HG03066 (cell line): ENCODE results near the gene ANKRD63.

Experiments used
- ATAC-seq: cut with Tn5 transposase; IDR thresholded peaks from one replicate; pipeline ENCODE4 v1.9.1; 2021; ENCODE audit warnings: low read depth; ENCODE audit not compliant: unreplicated experiment

ANKRD63 gene, protein sequence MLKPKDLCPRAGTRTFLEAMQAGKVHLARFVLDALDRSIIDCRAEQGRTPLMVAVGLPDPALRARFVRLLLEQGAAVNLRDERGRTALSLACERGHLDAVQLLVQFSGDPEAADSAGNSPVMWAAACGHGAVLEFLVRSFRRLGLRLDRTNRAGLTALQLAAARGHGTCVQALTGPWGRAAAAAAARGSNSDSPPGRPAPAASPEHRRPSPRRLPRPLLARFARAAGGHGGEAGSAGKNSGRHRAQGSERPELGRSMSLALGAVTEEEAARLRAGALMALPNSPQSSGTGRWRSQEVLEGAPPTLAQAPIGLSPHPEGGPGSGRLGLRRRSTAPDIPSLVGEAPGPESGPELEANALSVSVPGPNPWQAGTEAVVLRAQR

DNA sequence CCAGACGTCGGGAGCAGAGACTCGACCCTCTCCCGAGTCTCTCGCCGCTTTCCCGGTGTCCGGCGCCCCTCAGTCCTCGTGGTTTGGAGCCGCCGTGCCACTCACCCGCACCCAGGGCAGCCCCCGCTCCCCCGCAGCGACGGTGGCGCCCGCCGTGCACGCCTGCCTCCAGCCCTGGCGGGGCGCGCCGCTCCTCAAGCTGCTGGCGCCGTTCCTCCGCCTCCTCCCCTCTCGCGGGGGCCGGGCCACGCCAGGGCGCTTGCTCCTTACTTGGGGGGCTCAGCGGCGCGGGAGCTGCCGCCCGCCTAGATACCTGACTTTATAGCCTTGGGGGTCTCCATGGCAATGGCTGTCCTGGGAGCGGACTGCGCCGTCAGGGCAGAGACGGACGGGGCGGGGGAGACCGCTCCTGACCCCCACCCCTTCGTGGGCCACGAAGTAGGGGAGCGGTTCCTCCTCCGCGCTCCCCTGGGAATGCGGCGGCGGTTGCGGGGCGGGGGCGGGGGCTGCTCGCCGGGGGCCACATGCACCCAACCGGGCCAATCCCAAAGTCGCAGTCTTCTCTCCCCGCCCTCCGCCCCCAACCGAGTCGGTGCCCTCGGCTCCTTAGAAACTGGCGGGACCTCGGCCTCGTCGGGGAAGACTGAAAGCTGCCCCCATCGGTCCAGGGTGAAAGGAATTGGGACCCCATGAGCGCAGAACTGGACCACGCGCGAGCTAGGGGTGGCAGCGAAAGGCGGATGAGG, at the start of gene ANKRD63:
Gene ANKRD63 (minus strand): TSS at position 196 of the 746 bp plus-strand sequence. CDS start 478 bp downstream, outside the sequence.
- no peak for ATAC-seq

GRCh38 chr15:40332113-40332781, 49.4 kb upstream of the ANKRD63 start:
- ATAC-seq, result no peak

GRCh38 chr15:40331637-40332036, 48.8 kb upstream of the ANKRD63 start:
- no peak for ATAC-seq

DNA sequence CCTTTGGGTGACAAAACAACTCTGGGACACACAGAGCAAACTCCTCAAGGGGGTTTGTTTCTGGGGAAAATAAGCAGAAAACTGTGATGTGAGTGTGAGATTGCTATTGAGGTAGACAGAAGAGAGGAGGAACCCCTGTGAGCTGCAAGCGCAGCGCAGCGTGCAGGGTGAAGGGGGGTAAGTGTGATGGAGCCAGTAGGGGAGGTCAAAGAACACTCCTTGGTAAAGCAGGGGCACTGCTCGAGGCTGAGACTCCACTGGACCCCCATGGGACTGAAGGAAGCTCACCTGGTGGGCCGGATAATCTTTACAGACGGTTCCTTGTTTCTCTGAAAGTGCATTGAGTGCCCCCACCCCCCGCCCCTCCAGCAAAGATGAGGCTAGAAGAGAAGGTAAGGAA, 48.2 kb upstream of the ANKRD63 start:
- no peak for ATAC-seq

DNA sequence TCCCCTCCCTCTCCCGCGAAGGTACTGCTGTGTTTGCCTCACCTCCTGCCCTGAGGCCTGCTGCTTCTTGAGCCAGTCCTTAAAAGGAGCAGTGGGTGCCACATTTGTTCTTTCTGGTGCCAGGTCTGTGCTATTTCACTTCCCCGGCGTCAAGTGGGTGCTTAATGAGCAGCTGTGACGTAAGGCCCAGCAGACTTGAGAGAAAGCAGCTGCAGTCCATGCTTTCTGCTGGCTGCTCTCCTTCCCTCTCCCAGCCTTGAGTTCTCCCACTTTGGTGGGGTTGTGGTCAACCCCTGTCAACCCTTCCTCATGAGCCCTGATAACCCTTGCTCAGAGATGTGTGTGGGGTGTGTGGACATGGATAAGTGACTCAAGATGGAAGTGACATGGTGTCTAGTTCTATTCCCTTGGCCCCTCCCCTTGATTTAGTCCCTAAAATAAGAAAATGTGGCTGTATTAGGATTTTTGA, 47.5 kb upstream of the ANKRD63 start:
- ATAC-seq, result no peak

- ATAC-seq, result no peak
Observed at GRCh38 chr15:40329804-40330203, 46.9 kb upstream of the ANKRD63 start.

DNA sequence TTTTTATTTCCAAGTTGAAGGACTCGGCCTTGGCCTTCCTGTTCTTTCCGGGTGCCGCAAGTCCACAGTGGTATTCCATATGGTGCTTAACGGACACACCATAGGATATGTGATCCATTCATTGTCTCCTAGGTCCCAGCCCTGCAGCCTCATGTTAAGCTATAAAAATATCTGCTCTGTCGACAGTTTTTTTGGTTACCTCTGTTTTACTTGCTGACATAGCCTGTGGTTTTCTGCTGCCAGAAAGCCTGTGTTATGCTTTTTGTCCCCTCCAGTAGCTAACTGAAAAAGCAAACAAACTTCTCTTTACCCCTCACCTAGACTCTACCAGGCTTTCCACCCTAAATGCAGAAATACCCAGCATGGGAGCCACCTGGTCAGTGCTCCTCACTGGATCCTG, 45.9 kb upstream of the ANKRD63 start:
- no peak for ATAC-seq

GRCh38 chr15:40328176-40328575, 45.3 kb upstream of the ANKRD63 start:
- no peak for ATAC-seq

- ATAC-seq, result no peak
Observed at GRCh38 chr15:40327457-40327856, 44.6 kb upstream of the ANKRD63 start.

- ATAC-seq, result no peak
Observed at GRCh38 chr15:40325700-40326099, 42.8 kb upstream of the ANKRD63 start.

DNA sequence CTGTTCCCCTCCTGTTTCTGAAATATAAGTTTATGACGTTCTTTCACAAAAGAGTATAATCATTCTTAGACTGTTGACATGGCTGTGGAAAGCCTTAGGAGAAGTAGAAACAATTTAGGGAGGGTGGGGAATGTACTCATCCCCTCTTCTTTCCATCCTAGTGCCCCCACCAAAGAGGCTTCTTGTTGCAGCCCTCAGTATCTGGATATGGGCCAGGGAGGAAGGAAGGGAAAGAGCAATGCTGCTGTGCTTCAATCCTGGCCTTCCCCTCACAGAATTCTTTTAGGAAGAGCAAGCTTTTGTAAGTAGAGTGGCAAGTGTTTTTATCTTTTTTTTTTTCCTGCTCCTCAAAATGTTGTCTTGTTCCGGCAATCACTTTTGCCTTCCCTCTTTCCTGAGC, 42.3 kb upstream of the ANKRD63 start:
- no peak for ATAC-seq

GRCh38 chr15:40323953-40324937, 41.4 kb upstream of the ANKRD63 start:
- peak; percentile 8 for ATAC-seq

- ATAC-seq, result peak; percentile 78
Observed at GRCh38 chr15:40323239-40323952, 40.5 kb upstream of the ANKRD63 start, which contains the start of gene INAFM2. INAFM2 (plus strand) TSS chr15:40323692; CDS start chr15:40324056, 364 bp downstream.

DNA sequence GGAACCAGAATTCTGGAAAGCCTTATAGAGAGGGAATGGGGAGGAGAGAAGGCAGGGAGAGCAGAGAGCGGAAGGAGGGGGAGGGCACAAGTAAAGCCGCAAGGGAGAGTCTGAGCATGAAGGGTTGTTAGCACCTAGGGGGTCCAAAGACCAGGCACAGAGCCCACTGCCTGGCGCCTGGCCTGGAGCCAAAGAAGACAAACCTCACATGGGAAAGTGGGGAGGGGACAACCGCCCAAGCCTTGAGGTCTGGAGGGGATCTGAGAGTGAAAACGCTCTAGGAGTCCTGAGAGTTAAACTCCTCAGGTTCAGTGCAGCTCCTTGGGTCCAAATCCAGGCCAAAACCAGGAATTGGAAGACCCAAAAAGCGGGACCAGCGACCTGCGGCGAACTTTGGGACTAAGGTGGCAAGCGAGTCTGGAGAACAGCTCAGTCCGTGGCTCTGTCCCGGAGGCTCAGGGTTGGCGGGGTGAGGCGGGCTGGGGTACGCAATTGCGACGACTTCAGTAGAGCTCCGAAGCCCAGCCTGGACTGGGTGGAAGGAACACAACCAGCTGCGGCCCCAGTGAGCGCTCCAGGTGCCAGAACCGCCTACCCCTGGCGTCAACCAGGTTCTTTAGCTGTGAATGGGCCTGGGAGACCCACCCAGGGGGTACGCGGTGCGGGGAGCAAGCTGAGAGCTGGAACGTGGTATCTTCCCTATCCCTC, 39.8 kb upstream of the ANKRD63 start:
- ATAC-seq, result no peak

DNA sequence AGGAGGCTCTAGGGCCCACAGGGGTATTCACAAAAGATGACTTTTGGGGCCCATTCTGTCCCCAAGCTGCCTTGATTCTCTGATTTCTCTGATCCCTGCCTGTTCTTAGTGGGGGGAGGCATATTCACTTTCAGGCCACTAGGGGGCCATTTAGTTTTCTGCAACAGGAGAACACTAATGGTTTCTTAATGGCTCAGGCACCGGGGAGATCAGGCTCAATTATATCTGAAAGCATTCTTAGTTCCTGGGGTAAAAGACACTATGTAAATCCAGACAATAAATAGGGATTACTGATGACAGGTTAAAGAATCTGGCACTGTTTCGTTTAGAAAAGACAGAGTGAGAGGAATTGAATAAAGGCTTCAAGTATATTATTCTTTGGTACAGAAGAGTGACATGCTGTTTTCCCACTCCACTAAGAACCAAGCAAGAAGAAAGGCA, 38.1 kb upstream of the ANKRD63 start:
- ATAC-seq, result no peak

DNA sequence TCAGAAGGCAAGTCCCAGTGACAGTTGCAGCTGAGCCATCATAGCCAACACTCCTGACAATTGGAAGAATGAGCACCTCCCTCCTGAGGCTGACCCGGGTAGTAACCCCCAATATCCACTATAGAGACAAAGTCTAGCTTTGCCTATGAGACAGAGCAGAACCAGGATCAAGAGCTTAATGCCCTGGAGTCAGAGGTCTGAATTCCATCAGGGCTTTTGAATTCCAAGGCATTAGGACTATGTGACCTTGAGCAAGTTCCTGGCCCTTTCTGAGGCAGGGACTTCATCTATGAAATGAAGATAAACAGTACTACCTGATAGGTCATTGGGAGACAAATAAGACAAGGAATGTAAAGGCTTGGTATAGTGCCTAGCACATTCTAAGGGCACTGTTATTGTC, 37.5 kb upstream of the ANKRD63 start:
- no peak for ATAC-seq

DNA sequence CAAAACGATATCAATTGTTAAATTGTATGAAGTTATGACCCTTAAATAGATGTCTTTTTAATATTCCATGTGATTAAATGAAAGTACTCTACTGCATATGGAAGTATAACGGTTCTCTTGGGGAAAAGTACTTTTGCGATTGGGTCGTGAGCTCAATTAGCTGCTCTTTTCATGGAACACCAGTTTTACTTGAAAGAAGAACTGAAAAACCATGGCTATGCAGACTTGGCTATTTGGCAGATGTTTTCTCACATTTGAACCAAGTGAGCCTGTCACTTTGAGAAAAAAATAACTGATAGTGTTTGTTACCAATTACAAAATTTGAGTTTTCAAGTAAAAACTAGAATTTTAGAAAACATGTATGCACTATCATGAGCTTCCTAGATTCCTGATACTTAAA, 34.7 kb upstream of the ANKRD63 start:
- no peak for ATAC-seq

- no peak for ATAC-seq
Observed at GRCh38 chr15:40316931-40317330, 34.1 kb upstream of the ANKRD63 start.
